Smooth muscle cell (in vitro differentiated cells): ENCODE measurements around the gene MAP3K4. TPM values are rescaled to one million over a fixed set of nuclear protein-coding genes. Genes with fewer than 3 reads are reported as not detected.

Experiments
- DNase-seq: peaks from one replicate; lab custom pipeline; 2025; ENCODE audit not compliant: unreplicated experiment; lab: John Stamatoyannopoulos, UW
- H2AFZ ChIP-seq: fragments of 200-600 bp; sonication (generic); 2 replicates; pipeline ENCODE4 v1.6.0; 2016; ENCODE audit warnings: antibody characterized with exemption, low read depth, mild to moderate bottlenecking
- H3F3A ChIP-seq: fragments of 200-600 bp; sonication (generic); 2 replicates; pipeline ENCODE4 v1.6.0; 2017; ENCODE audit warnings: antibody characterized with exemption, low read depth
- H3K27ac ChIP-seq: fragments of 200-600 bp; sonication (generic); 2 replicates; pipeline ENCODE4 v1.5.1; 2016; ENCODE audit warnings: low read depth, mild to moderate bottlenecking
- H3K27me3 ChIP-seq: fragments of 200-600 bp; sonication (generic); 2 replicates; pipeline ENCODE4 v1.6.1; 2016; ENCODE audit warnings: low read depth, mild to moderate bottlenecking
- H3K36me3 ChIP-seq: fragments of 200-600 bp; sonication (generic); 2 replicates; pipeline ENCODE4 v1.5.1; 2016; ENCODE audit warnings: low read depth
- H3K4me1 ChIP-seq: fragments of 200-600 bp; sonication (generic); 2 replicates; pipeline ENCODE4 v1.5.1; 2016; ENCODE audit warnings: low read depth
- H3K4me2 ChIP-seq: fragments of 200-600 bp; sonication (generic); 2 replicates; pipeline ENCODE4 v1.6.0; 2016; ENCODE audit warnings: mild to moderate bottlenecking
- H3K4me3 ChIP-seq: fragments of 200-600 bp; sonication (generic); 2 replicates; pipeline ENCODE4 v1.5.1; 2016; ENCODE audit warnings: mild to moderate bottlenecking
- H3K79me2 ChIP-seq: fragments of 200-600 bp; sonication (generic); 2 replicates; pipeline ENCODE4 v1.6.0; 2016; ENCODE audit warnings: low read depth, mild to moderate bottlenecking
- H3K9ac ChIP-seq: fragments of 200-600 bp; sonication (generic); 2 replicates; pipeline ENCODE4 v1.6.0; 2016; ENCODE audit warnings: low read depth
- H3K9me3 ChIP-seq: fragments of 200-600 bp; sonication (generic); replicated peaks from 2 replicates; pipeline ENCODE4 v1.5.1; 2016; ENCODE audit warnings: low read depth
- H4K20me1 ChIP-seq: fragments of 200-600 bp; sonication (generic); 2 replicates; pipeline ENCODE4 v1.6.0; 2016; ENCODE audit warnings: low read depth
- WGBS: methylation state at CpG from one replicate; pipeline ENCODE4 v1.1.7; 2016; ENCODE audit warnings: low lambda C conversion rate; 5-methylcytosine and 5-hydroxymethylcytosine counted together
- polyA plus RNA-seq: library from polyadenylated mRNA; unstranded; fragments of >200 nt; fragmentation: Nextera tagmentation; extraction: Ambion mirVana; gene quantifications from 2 replicates; pipeline ENCODE4 v1.2.1, GENCODE V29; 2016
- total RNA-seq: library from RNA; depleted of rRNA; stranded (reverse); fragments of >200 nt; gene quantifications from 2 replicates; pipeline ENCODE4 v1.2.3, GENCODE V29; 2014
- TF ChIP-seq, protein P1 (sequence below): fragments of 200-600 bp; sonication (generic); IDR thresholded peaks from 2 replicates; pipeline ENCODE4 v1.5.1; 2017; ENCODE audit warnings: borderline replicate concordance, mild to moderate bottlenecking, antibody characterized with exemption; ENCODE audit not compliant: insufficient read depth, poor library complexity, severe bottlenecking

MAP3K4 gene
- total and polyA plus RNA-seq, 2 experiments from 2014 or later: 14.3 to 29.5 TPM

DNA sequence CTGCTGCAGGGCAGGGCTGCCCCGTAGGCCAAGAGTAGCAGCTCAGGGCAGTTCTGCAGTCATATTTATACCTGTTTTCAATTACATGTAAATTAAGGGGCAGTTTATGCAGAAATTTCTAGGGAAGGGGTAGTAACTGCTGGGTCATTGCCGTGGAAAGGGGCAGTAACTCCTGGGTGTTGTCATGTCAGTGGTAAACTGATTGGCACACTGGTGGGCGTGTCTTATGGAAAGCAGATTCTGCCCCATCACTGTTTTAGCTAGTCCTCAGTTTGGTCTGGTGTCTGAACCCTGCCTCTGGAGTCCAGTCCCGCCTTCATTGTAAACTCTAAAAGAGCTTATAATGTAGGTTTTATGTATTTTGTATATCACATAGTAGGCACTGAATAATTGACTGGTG, 22.1 kb downstream of the MAP3K4 start:
- no peak for DNase-seq
- no peaks in the 10 kb centered on the region for H3K27me3 ChIP-seq
- H3K36me3 ChIP-seq: no peaks in the 10 kb centered on the region
- peaks cover 91% of the 10 kb centered on the region for H3K79me2 ChIP-seq
- no peak overlapping the region for H3K4me2 ChIP-seq
- no peak overlapping the region for H2AFZ ChIP-seq
- H3K9ac ChIP-seq: no peak overlapping the region
- H3K9me3 ChIP-seq: no peaks in the 10 kb centered on the region
- TF ChIP-seq, protein P1, sequence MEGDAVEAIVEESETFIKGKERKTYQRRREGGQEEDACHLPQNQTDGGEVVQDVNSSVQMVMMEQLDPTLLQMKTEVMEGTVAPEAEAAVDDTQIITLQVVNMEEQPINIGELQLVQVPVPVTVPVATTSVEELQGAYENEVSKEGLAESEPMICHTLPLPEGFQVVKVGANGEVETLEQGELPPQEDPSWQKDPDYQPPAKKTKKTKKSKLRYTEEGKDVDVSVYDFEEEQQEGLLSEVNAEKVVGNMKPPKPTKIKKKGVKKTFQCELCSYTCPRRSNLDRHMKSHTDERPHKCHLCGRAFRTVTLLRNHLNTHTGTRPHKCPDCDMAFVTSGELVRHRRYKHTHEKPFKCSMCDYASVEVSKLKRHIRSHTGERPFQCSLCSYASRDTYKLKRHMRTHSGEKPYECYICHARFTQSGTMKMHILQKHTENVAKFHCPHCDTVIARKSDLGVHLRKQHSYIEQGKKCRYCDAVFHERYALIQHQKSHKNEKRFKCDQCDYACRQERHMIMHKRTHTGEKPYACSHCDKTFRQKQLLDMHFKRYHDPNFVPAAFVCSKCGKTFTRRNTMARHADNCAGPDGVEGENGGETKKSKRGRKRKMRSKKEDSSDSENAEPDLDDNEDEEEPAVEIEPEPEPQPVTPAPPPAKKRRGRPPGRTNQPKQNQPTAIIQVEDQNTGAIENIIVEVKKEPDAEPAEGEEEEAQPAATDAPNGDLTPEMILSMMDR: no peak
- WGBS: 92% methylated on average over 4 of the region's 4 CpGs
- H3K27ac ChIP-seq: no peak overlapping the region
- H3F3A ChIP-seq: no peaks in the 10 kb centered on the region
- H3K4me1 ChIP-seq: peaks cover 36% of the 10 kb centered on the region
- H4K20me1 ChIP-seq: peaks cover 14% of the 10 kb centered on the region
- H3K4me3 ChIP-seq: no peak overlapping the region

DNA sequence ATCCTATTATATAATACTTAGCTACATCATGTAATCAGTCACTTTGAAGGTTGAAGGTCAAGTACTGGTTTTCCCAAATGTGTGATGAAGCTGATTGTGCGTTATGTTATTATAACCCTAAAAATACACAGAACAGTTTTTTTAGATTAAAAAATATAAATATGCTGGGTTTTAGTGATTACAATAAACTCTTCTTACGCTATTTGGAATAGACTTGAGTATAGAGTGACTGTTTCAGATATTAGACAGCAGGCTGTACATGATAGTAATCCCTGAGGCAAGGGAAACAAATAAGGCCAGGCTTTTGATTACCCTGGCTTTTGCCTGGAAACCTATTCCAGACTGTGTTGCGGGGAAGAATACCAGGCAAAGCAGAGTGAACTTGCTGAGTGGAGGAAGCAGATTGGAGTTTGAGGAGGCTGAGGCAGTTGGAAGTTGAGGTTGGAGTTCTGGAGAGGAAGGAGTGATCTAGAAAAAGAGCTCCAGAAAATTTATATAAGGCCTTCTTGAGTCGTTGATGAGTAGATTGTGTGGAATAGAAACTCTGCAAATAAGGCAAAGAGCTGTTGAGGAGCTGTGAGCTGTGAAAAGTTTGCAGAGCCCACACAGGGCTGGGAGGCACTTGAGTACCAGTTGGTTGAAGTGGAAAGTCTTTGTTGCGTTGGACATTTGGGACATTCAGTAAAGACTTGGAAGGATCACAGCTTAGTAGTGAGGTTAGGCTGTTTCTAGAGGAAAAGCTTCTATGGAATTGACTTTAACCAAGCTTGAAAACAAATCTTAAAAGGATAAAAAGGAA, 26.4 kb downstream of the MAP3K4 start:
- Histone ChIP-seq H3F3A (no peaks in the 10 kb centered on the region), H3K79me2 (peaks cover 95% of the 10 kb centered on the region), H3K36me3 (no peaks in the 10 kb centered on the region), H2AFZ (no peak overlapping the region), H3K4me2 (no peak overlapping the region), H3K4me1 (peaks cover 6% of the 10 kb centered on the region), H3K4me3 (no peak overlapping the region), H3K9ac (no peak overlapping the region), H3K27ac (no peak overlapping the region), H3K27me3 (no peaks in the 10 kb centered on the region), H4K20me1 (peaks cover 5% of the 10 kb centered on the region), H3K9me3 (no peaks in the 10 kb centered on the region)
- TF ChIP-seq, protein P1: no peak
- WGBS: 89% methylated on average over 5 of the region's 5 CpGs
- no peak for DNase-seq

DNA sequence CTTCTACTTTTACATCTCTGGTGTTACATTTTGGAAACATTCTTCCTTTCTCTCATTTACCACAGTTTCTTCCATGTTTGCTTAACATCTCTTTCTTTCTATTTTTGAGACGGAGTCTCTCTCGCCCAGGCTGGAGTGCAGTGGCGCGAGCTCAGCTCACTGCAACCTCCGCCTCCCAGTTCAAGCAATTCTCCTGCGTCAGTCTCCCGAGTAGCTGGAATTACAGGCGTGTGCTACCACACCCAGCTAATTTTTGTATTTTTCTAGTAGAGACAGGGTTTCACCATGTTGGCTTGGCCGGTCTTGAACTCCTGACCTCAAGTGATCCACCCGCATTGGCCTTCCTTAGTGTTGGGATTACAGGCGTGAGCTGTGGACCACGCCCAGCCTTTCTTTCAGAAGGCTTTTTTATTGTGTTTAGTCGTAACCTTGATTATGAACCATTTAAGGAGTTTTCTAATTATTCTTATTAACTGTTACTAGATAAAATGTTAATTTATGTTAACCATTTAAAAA, 27.8 kb downstream of the MAP3K4 start:
- Histone ChIP-seq H3K27ac (no peak overlapping the region), H3K4me1 (peaks cover 8% of the 10 kb centered on the region), H3K4me3 (no peak overlapping the region), H3K9me3 (no peaks in the 10 kb centered on the region), H3K4me2 (no peak overlapping the region), H2AFZ (no peak overlapping the region), H3K9ac (no peak overlapping the region), H4K20me1 (peaks cover 5% of the 10 kb centered on the region), H3K27me3 (no peaks in the 10 kb centered on the region), H3K36me3 (no peaks in the 10 kb centered on the region), H3F3A (no peaks in the 10 kb centered on the region), H3K79me2 (peaks cover 93% of the 10 kb centered on the region)
- WGBS: 96% methylated on average over 13 of the region's 13 CpGs
- no peak for DNase-seq
- TF ChIP-seq, protein P1: no peak

DNA sequence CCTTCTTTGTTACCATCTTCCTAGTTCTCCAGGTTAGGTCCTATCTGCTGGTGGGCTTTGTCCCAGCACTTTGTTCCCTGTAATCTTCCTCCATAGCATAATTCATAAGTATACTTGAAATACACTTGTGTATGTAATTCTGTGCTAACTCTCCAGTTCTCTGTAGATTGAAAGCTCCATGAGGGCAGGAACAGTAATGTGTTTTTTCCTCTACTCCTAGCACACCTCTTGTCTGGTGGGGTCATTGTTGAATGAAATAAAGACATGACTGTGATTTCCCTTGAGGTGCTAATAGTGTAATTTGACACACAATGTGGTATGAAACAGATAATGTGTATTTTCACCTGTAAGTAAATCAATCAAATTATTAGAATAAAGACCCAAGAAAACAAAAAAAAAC, 30.0 kb downstream of the MAP3K4 start:
- no peak overlapping the region for H3K4me3 ChIP-seq
- peaks cover 5% of the 10 kb centered on the region for H4K20me1 ChIP-seq
- peaks cover 85% of the 10 kb centered on the region for H3K79me2 ChIP-seq
- H3K9me3 ChIP-seq: no peaks in the 10 kb centered on the region
- H3F3A ChIP-seq: no peaks in the 10 kb centered on the region
- H3K4me2 ChIP-seq: no peak overlapping the region
- no peak for DNase-seq
- H2AFZ ChIP-seq: no peak overlapping the region
- H3K4me1 ChIP-seq: peaks cover 8% of the 10 kb centered on the region
- peak overlapping the region; percentile 42 for H3K27ac ChIP-seq
- TF ChIP-seq, protein P1: no peak
- no peaks in the 10 kb centered on the region for H3K36me3 ChIP-seq
- H3K27me3 ChIP-seq: no peaks in the 10 kb centered on the region
- no peak overlapping the region for H3K9ac ChIP-seq
